GM06990 (cell line): ENCODE measurements around the gene PTPRN2.

Experiments used
- DNase-seq: peaks from one replicate; pipeline ENCODE4 v3.0.0-alpha.2; 2011; ENCODE audit not compliant: insufficient read length; ENCODE audit errors: extremely low read depth
- H3K27me3 ChIP-seq: replicated peaks from 2 replicates; pipeline ENCODE4 v1.6.0; 2011; ENCODE audit warnings: low read length; ENCODE audit not compliant: control insufficient read depth, insufficient read depth
- H3K36me3 ChIP-seq: 2 replicates; pipeline ENCODE4 v1.5.1; 2011; ENCODE audit warnings: low read length; ENCODE audit not compliant: control insufficient read depth, insufficient read depth
- H3K4me3 ChIP-seq: replicated peaks from 2 replicates; pipeline ENCODE4 v1.5.1; 2011; ENCODE audit warnings: low read depth, mild to moderate bottlenecking, control low read depth, low read length
- TF ChIP-seq, protein P1 (sequence below): IDR thresholded peaks from 2 replicates; pipeline ENCODE4 v1.5.1; 2011; ENCODE audit warnings: low read length, control low read depth, mild to moderate bottlenecking, inconsistent platforms; ENCODE audit not compliant: insufficient read depth, poor library complexity, severe bottlenecking

The PTPRN2 gene

GRCh38 chr7:157692460-157693011 is 895.1 kb downstream of the PTPRN2 start:
- Histone ChIP-seq H3K36me3 (no peaks in the 10 kb centered on the region), H3K27me3 (no peaks in the 10 kb centered on the region), H3K4me3 (no peak overlapping the region)
- no peak for DNase-seq
- TF ChIP-seq, protein P1, sequence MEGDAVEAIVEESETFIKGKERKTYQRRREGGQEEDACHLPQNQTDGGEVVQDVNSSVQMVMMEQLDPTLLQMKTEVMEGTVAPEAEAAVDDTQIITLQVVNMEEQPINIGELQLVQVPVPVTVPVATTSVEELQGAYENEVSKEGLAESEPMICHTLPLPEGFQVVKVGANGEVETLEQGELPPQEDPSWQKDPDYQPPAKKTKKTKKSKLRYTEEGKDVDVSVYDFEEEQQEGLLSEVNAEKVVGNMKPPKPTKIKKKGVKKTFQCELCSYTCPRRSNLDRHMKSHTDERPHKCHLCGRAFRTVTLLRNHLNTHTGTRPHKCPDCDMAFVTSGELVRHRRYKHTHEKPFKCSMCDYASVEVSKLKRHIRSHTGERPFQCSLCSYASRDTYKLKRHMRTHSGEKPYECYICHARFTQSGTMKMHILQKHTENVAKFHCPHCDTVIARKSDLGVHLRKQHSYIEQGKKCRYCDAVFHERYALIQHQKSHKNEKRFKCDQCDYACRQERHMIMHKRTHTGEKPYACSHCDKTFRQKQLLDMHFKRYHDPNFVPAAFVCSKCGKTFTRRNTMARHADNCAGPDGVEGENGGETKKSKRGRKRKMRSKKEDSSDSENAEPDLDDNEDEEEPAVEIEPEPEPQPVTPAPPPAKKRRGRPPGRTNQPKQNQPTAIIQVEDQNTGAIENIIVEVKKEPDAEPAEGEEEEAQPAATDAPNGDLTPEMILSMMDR: no peak

- H3K27me3 ChIP-seq: no peaks in the 10 kb centered on the region
These were observed 895.8 kb downstream of the PTPRN2 start for GRCh38 chr7:157691586-157692459.

GRCh38 chr7:157690833-157691585 is 896.6 kb downstream of the PTPRN2 start:
- no peaks in the 10 kb centered on the region for H3K27me3 ChIP-seq
- H3K36me3 ChIP-seq: no peaks in the 10 kb centered on the region
- DNase-seq: no peak
- TF ChIP-seq, protein P1: no peak
- no peak overlapping the region for H3K4me3 ChIP-seq

More at GRCh38 chr7:157691586-157692459, 895.8 kb downstream of the PTPRN2 start:
- H3K4me3 ChIP-seq: no peak overlapping the region
- TF ChIP-seq, protein P1: no peak
- H3K36me3 ChIP-seq: no peaks in the 10 kb centered on the region
- no peak for DNase-seq

DNA sequence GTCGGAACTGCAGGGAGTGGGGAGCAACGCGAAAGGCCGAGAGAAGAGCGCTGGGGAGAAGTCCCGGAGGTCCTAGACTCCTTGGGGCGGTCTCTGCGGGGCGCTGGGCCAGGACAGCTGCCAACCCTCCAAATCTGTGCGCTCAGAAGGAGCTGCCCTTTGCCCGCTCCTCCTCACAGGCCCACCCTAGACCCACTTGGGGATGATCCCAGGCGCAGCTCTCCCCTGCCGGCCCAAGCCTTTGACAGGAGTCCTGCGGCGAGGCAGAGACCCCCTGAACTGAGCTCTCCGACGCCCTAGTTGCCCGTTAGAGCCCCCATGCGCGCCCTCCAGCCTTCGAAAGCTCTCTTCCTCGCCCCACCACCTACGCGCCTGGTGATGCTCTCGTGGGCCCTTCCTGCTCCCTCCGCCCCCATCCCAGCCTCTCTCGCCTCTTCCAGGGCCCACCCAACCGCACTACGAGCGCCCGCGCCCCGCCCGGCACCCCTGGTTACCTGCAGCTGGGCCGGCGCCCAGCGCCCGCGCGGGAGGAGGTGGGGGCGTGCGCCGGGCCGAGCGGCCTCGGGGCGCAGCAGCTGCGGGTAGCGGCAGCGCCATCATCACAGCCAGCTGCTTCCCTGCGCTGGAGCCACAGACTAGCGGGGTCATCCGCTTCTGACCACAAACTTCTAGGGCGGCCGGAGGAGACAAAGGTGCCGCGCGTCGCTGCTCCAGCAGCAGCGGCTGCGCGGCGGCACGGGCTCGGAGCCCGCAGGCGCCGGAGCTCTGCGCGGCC is 897.4 kb downstream of the PTPRN2 start:
- Histone ChIP-seq H3K27me3 (no peaks in the 10 kb centered on the region), H3K4me3 (no peak overlapping the region), H3K36me3 (no peaks in the 10 kb centered on the region)
- TF ChIP-seq, protein P1: no peak
- no peak for DNase-seq

GRCh38 chr7:157689269-157690057 is 898.2 kb downstream of the PTPRN2 start:
- TF ChIP-seq, protein P1: no peak
- H3K27me3 ChIP-seq: no peaks in the 10 kb centered on the region
- no peak overlapping the region for H3K4me3 ChIP-seq
- no peaks in the 10 kb centered on the region for H3K36me3 ChIP-seq
- no peak for DNase-seq
